ENCODE measurements around the gene DENND1B.

The DENND1B gene

DNA sequence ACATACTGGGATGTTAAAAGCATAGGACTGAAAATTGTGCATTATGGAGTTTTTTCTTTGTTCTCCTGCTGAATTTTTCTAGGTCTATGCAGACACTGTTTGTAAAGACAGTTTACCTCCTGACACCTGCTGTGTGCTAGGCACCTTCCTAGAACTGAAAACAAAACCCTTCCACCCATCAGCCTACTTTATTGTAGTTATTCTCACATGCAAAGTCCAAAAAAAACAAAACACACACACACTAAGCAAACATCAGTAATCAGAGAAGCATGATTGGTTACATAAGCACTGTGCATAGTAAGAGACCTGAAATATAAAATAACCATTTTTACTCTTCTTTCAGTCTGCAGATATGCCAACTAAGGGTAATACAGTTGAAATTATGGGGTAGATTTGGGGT lies 312.1 kb downstream of the DENND1B start:
- Histone ChIP-seq H3K4me2 (ENCODE audit: low read depth, low read length, poor library complexity, severe bottlenecking) (peak overlapping the region; percentile 22), H3K9me2 (replicated peaks; ENCODE audit: low read depth, low read length) (no peaks in the 10 kb centered on the region), H3K79me2 (ENCODE audit: insufficient read depth, low read length) (no peaks in the 10 kb centered on the region), H3K27me3 (ENCODE audit: insufficient read depth, low read length, poor library complexity, severe bottlenecking) (no peaks in the 10 kb centered on the region), H3K9ac (ENCODE audit: low read depth, low read length, poor library complexity, severe bottlenecking) (no peak overlapping the region), H3F3A (ENCODE audit: low read depth) (peaks cover 3% of the 10 kb centered on the region; the same call in 1 of the 2 replicates), H3K36me3 (ENCODE audit: insufficient read depth, low read length) (no peaks in the 10 kb centered on the region), H4K20me1 (ENCODE audit: insufficient read depth, low read length, poor library complexity, severe bottlenecking) (no peaks in the 10 kb centered on the region), H2AFZ (ENCODE audit: low read length) (peak overlapping the region; percentile 72), H3K4me1 (ENCODE audit: insufficient read depth, low read length, poor library complexity, severe bottlenecking) (peaks cover 68% of the 10 kb centered on the region), H3K4me3 (ENCODE audit: low read length, poor library complexity, severe bottlenecking) (no peak overlapping the region), H3K9me3 (ENCODE audit: insufficient read depth, low read depth, low read length) (no peaks in the 10 kb centered on the region)
- no peak for TF ChIP-seq EZH2phosphoT487 (IDR thresholded peaks at IDR 0.05; ENCODE audit: borderline replicate concordance)
- TF ChIP-seq CTCF (conservative IDR thresholded peaks at IDR 0.05; ENCODE audit: low read length) = no peak

GRCh38 chr1:197462539-197462938 lies 312.7 kb downstream of the DENND1B start:
- Histone ChIP-seq H3F3A (ENCODE audit: low read depth) (peaks cover 3% of the 10 kb centered on the region; the same call in 1 of the 2 replicates), H3K27me3 (ENCODE audit: insufficient read depth, low read length, poor library complexity, severe bottlenecking) (no peaks in the 10 kb centered on the region), H3K36me3 (ENCODE audit: insufficient read depth, low read length) (no peaks in the 10 kb centered on the region), H3K9me3 (ENCODE audit: insufficient read depth, low read depth, low read length) (no peaks in the 10 kb centered on the region), H3K4me3 (ENCODE audit: low read length, poor library complexity, severe bottlenecking) (no peak overlapping the region), H3K4me2 (ENCODE audit: low read depth, low read length, poor library complexity, severe bottlenecking) (peak overlapping the region; percentile 22), H3K9me2 (replicated peaks; ENCODE audit: low read depth, low read length) (no peaks in the 10 kb centered on the region), H3K9ac (ENCODE audit: low read depth, low read length, poor library complexity, severe bottlenecking) (no peak overlapping the region), H2AFZ (ENCODE audit: low read length) (peak overlapping the region; percentile 72), H3K4me1 (ENCODE audit: insufficient read depth, low read length, poor library complexity, severe bottlenecking) (peaks cover 62% of the 10 kb centered on the region), H4K20me1 (ENCODE audit: insufficient read depth, low read length, poor library complexity, severe bottlenecking) (no peaks in the 10 kb centered on the region), H3K79me2 (ENCODE audit: insufficient read depth, low read length) (no peaks in the 10 kb centered on the region)
- TF ChIP-seq CTCF (conservative IDR thresholded peaks at IDR 0.05; ENCODE audit: low read length) (no peak), EZH2phosphoT487 (IDR thresholded peaks at IDR 0.05; ENCODE audit: borderline replicate concordance) (no peak)
